ENCODE results near the gene COLEC12.

The COLEC12 gene

GRCh38 chr18:434410-434809, 66.1 kb downstream of the COLEC12 start:
- no peak for DNase-seq

DNA sequence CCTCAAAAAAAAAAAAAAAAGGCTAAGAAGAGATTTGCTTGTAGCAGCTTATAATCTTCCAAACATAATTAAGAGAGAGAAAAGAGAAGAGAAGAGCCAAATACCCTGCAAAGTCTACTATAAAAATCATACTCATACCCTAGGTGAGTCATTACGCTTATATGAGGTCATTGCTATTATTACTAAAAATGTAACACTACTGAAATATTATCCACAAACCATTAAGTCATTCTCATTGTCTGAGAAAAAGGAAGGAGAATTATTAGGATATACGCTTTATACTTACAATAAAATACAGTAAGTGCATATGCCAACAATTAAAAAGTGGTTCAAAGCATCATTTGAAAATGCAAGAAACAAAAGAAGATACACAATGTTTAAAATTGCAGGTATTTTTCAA, 66.5 kb downstream of the COLEC12 start:
- DNase-seq = no peak

GRCh38 chr18:433298-433697, 67.2 kb downstream of the COLEC12 start:
- DNase-seq = no peak

DNA sequence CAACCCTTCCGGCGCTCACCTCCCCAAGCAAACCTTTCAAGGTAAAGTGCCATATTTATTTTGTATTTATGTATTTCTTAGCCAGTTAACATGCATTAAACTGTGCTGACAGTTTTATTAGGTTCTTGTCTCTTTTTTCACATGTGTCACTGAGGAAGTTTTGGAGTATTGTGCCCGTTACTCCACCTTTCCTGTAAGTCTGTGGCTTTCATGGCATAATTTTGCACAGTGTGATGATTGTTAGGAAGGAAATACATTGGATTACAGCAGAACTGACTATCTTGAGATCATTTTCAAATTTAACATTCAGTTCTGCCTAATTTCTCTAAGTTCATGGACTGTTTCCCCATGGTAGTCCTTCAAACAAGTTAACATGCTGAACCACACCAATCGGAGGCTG, 67.7 kb downstream of the COLEC12 start:
- DNase-seq = no peak

- no peak for DNase-seq
Measured at GRCh38 chr18:429030-429429, 71.5 kb downstream of the COLEC12 start.

GRCh38 chr18:427005-427404, 73.5 kb downstream of the COLEC12 start:
- no peak for DNase-seq

DNA sequence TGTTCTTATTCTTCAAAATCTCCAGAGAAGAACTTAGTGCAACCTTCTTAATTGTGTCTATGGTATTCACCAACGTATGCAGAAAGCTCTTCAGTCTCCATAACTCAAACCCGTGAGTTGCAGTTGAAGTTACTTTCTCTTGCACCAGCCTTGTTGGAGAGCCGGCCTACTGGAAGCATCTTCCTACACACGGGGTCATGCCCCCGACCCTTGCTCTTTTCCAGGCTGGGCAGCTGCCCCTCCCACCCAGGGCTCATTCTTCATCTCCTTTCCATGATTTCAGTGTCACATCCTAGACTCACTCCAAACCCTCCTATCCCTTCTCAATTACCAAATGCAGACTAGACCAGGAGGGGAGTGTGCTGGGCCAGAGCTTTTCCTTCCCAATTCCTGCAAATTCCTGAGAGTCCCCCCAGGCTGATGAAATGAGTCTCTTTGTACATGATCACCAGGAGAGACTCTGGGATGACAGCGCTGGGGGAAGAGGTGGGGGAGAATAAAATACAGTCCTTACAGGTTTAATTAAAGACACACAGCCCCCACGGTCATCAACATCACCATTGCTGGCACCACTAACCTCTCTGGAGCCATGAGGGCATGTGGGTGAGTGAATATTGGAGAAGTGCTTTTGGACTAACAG, 75.3 kb downstream of the COLEC12 start:
- no peak for DNase-seq

- no peak for DNase-seq
Measured at GRCh38 chr18:424668-425067, 75.8 kb downstream of the COLEC12 start.

DNA sequence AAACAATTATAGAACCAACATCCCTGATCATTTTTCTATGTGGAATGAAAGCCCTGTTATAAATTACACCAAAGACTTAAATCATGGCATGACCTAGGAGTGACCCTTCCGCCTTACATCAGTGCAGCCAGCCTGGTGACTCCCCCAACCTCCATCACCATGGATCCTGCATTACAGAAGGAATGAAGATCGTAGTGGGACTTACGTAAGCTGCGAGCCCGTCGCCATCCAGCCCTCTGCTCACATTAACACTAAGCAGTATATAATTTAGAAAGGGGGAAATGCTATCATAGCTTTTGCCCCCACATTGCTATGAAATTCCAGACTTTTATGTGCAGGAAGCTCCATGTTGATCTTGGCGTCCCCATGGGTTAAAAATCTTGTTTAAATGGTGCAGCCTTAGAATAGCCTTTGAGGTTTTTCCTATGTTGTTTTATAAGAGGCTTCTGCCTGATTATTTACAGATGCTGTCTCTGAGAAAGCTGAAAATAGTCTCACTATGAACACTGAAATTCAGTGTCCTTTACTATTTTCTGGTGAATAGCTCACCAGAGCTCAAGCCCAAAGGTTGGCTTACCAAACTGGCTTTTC, 76.3 kb downstream of the COLEC12 start:
- no peak for DNase-seq

DNA sequence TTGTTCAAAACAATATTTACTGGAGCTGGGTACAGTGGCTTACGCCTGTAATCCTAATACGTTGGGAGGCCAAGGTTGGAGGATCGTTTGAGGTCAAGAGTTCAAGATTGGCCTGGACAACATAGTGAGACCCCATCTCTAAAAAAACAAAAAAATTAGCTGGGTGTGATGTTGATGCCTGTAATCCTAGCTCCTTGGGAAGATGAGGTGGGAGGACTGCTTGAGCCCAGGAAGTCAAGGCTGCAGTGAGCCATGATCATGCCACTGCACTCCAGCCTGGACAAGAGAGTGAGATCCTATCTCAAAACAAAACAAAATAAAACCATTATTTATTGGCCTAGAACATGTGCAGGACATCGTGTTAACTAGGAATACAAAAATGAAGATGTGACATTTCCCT, 77.5 kb downstream of the COLEC12 start:
- DNase-seq = no peak

DNA sequence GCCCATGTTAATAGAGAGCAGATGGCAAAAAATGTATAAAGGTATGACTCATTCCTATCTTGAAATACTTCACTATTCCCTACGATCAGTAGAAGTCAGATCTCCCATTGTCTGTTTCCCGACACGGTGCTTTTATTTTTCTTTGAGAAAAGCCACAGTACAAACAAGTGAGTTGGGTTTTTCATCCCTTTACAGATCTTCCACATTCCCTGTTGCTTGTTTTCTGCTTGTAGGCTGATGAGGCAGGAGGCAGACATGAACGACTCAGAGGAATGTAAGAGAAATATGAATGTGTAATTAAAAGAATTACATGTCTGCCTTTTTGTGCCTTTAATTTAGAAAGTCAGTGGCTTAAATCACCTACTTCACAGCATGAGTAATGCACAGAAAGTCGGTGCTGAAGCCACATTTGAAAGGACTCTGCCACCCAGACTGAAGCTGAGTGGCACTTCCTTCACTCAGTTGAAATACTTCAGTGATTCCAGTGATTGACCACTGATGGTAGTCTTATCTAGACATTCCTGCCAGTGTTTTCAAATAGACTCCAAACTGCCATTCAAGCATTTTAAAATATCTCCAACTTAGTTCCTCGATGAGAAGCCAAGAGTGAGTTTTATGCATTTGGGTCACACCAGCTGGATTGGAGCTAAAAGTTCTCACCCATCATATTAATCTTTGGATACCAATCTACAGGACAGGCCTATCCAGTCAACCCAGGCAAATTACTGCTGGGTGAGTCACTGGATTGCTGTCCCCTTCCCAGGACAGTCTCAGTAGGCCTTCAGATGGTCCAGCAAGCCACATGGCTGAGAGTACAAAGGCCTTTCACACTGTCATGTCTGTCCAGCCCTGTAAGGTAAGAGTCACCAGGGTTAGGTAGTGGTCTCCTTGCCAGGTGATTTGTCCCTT, 79.0 kb downstream of the COLEC12 start:
- DNase-seq = no peak

GRCh38 chr18:420661-421246, 79.7 kb downstream of the COLEC12 start:
- no peak for DNase-seq

GRCh38 chr18:419541-420175, 80.8 kb downstream of the COLEC12 start:
- no peak for DNase-seq

- no peak for DNase-seq
Measured at GRCh38 chr18:417495-417894, 83.0 kb downstream of the COLEC12 start.

DNA sequence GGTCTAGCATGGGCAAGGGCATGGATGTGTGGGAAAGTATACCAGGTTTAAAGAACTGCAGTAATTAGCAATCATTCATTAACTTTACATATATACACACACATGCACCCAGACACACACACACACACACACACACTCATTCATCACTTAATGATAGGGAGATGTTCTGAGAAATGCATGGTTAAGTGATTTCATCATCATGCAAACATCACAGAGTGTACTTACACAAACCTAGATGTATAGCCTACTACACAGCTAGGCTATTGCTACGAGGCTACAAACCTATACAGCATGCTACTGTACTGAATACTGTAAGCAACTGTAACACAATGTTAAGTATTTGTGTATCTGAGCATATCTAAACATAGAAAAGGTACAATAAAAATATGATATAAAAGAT, 83.6 kb downstream of the COLEC12 start:
- DNase-seq = no peak

GRCh38 chr18:415617-416612, 84.6 kb downstream of the COLEC12 start:
- no peak for DNase-seq

DNA sequence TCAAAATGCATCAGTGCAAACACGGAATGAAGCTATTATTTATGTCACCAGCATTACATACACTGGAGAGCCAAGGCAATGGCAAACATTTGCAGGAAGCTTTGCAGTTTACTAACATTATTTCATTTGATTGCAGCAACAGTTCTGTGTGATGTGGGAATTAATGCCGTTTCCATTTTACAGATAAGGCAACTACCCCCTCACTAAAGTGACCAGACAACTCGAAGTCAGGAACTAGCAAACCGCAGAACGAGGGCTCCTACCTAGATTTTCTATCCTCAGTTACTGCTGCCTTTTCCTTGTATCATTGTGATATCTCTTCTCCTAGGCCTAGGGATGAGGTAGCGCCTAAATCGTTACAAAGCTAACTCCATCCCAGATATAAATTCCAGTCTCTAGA, 85.5 kb downstream of the COLEC12 start:
- no peak for DNase-seq

DNA sequence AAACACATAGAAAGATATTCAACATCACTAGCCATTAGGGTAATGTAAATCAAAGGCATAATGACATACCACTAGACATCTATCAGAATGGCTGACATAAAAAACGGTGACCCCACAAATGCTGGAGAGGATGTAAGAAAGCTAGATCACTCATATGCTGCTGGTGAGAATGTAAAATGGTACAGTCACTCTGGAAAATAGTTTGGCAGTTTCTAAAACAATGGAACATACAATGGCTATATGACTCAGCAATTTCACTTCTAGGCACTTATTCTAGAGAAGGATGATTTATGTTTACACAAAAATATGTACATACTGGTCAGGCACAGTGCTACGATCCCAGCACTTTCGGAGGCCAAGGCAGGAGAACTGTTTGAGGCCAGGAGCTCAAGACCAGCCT, 87.3 kb downstream of the COLEC12 start:
- DNase-seq = no peak

DNA sequence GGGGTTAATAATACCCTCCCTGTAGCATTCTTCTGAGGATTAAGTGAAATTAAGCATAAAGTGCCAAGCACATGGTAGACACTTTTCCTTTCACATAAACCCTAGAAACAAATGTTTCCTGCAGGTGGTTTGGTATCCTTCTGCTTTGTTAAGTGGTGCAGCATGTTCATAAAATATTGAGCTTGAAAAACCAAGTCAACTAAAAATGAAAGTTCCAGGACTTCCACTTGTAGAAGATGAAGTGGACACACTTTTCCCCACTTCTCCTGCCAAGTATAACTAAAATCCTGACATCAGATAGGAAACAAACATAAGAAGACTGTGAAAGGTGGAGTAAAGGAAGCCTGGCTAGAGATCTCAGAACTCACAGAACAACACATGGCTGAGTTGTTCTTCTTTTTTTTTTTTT, 90.5 kb downstream of the COLEC12 start:
- no peak for DNase-seq

- no peak for DNase-seq
Measured at GRCh38 chr18:408367-408766, 92.1 kb downstream of the COLEC12 start.

GRCh38 chr18:407626-408224, 92.8 kb downstream of the COLEC12 start:
- no peak for DNase-seq

All from central memory CD4-positive, alpha-beta T cell (primary cell).